Liver (tissue), 9 donors: Measurements from ENCODE around the gene HOXD4. TPM values are rescaled to one million over a fixed set of nuclear protein-coding genes. Genes with fewer than 3 reads are reported as not detected.
A peak's percentile ranks its signal among the peaks of the same experiment; 100 is the strongest.

Experiments
- DNase-seq: peaks from one replicate; pipeline ENCODE4 v3.0.0-alpha.2; 2017; ENCODE audit warnings: low spot score
- H3K27ac ChIP-seq, 2 donors: one replicate each; pipeline ENCODE4 v1.7.0; 2013; ENCODE audit warnings: inconsistent platforms in 2 of 2, low read length in 2 of 2, control low read depth in 1 of 2, low read depth in 1 of 2, mild to moderate bottlenecking in 1 of 2
- H3K27me3 ChIP-seq, 4 donors: one replicate each; pipeline versions ENCODE4 v1.6.1 to v1.7.0; 2013; ENCODE audit warnings: low read length in 3 of 4, inconsistent platforms in 1 of 4, mild to moderate bottlenecking in 1 of 4, moderate library complexity in 1 of 4; ENCODE audit not compliant: control insufficient read depth in 4 of 4, insufficient read depth in 4 of 4
- H3K36me3 ChIP-seq, 4 donors: one replicate each; pipeline versions ENCODE4 v1.6.1 to v1.7.0; 2013; ENCODE audit warnings: low read length in 3 of 4, mild to moderate bottlenecking in 3 of 4, low read depth in 1 of 4, moderate library complexity in 1 of 4; ENCODE audit not compliant: control insufficient read depth in 4 of 4, insufficient read depth in 3 of 4
- H3K4me1 ChIP-seq, 4 donors: one replicate each; pipeline versions ENCODE4 v1.6.1 to v1.7.0; 2013; ENCODE audit warnings: low read length in 3 of 4, mild to moderate bottlenecking in 3 of 4, moderate library complexity in 1 of 4; ENCODE audit not compliant: control insufficient read depth in 4 of 4, insufficient read depth in 4 of 4
- H3K4me3 ChIP-seq, 3 donors: one replicate each; pipeline versions ENCODE4 v1.6.1 to v1.7.0; 2013; ENCODE audit warnings: low read length in 3 of 3, control low read depth in 1 of 3, low read depth in 1 of 3, mild to moderate bottlenecking in 1 of 3
- H3K9ac ChIP-seq, 2 donors: one replicate each; pipeline ENCODE4 v1.7.0; 2013; ENCODE audit warnings: low read length in 2 of 2, mild to moderate bottlenecking in 2 of 2, moderate library complexity in 2 of 2, control low read depth in 1 of 2, low read depth in 1 of 2
- H3K9me3 ChIP-seq, 4 donors: one replicate each; pipeline versions ENCODE4 v1.6.1 to v1.7.0; 2013; ENCODE audit warnings: low read length in 3 of 4; ENCODE audit not compliant: control insufficient read depth in 4 of 4
- FOXA1 ChIP-seq: IDR thresholded peaks from 2 replicates; pipeline ENCODE4 v1.6.1; 2016; ENCODE audit warnings: antibody characterized with exemption
- FOXA2 ChIP-seq: IDR thresholded peaks from 2 replicates; pipeline ENCODE4 v1.6.1; 2016; ENCODE audit warnings: antibody characterized with exemption
- GABPA ChIP-seq, 2 donors: IDR thresholded peaks in 1 of 2; conservative IDR thresholded peaks in 1 of 2; 2 replicates each; pipeline ENCODE4 v1.6.1; 2016; ENCODE audit warnings: antibody characterized with exemption in 2 of 2, mild to moderate bottlenecking in 1 of 2, moderate library complexity in 1 of 2
- HNF4A ChIP-seq, 2 donors: conservative IDR thresholded peaks; 2 replicates each; pipeline ENCODE4 v1.6.1; 2016; ENCODE audit warnings: antibody characterized with exemption in 2 of 2, mild to moderate bottlenecking in 2 of 2
- HNF4G ChIP-seq: IDR thresholded peaks from 2 replicates; pipeline ENCODE4 v1.6.1; 2016; ENCODE audit warnings: antibody characterized with exemption
- JUND ChIP-seq, 2 donors: IDR thresholded peaks; 2 replicates each; pipeline ENCODE4 v1.6.1; 2016; ENCODE audit warnings: antibody characterized with exemption in 2 of 2
- NR2F2 ChIP-seq: IDR thresholded peaks from 2 replicates; pipeline ENCODE4 v1.6.1; 2016; ENCODE audit warnings: antibody characterized with exemption
- RAD21 ChIP-seq, 2 donors: IDR thresholded peaks; 2 replicates each; pipeline ENCODE4 v1.6.1; 2016; ENCODE audit warnings: antibody characterized with exemption in 2 of 2, mild to moderate bottlenecking in 2 of 2
- RXRA ChIP-seq, 2 donors: IDR thresholded peaks; 2 replicates each; pipeline ENCODE4 v1.6.1; 2017 to 2018; ENCODE audit warnings: antibody characterized with exemption in 2 of 2, mild to moderate bottlenecking in 1 of 2
- SP1 ChIP-seq: IDR thresholded peaks from 2 replicates; pipeline ENCODE4 v1.6.1; 2018; ENCODE audit warnings: antibody characterized with exemption, mild to moderate bottlenecking
- TAF1 ChIP-seq: conservative IDR thresholded peaks from 2 replicates; pipeline ENCODE4 v1.6.1; 2016; ENCODE audit warnings: antibody characterized with exemption, mild to moderate bottlenecking
- YY1 ChIP-seq: IDR thresholded peaks from 2 replicates; pipeline ENCODE4 v1.6.1; 2016; ENCODE audit warnings: antibody characterized with exemption, mild to moderate bottlenecking
- WGBS: extraction: QIAGEN DNeasy Blood & Tissue Kit; methylation state at CpG from one replicate; pipeline ENCODE4 v1.1.7; 2013; 5-methylcytosine and 5-hydroxymethylcytosine counted together
- polyA plus RNA-seq, 2 donors: library from polyadenylated mRNA; stranded (reverse) in 1 of 2; unstranded in 1 of 2; fragments of 200-250 nt in 1 of 2; fragments of >200 nt in 1 of 2; fragmentation: Nextera tagmentation in 1 of 2; extraction: Ambion mirVana in 1 of 2; gene quantifications; one replicate each; pipeline versions ENCODE4 v1.2.1 to v1.2.3, GENCODE V29; 2013 to 2015
- total RNA-seq, 2 donors: library from RNA; depleted of rRNA; stranded (reverse); fragments of >200 nt; gene quantifications; one replicate each; pipeline ENCODE4 v1.2.3, GENCODE V29; 2014
- TF ChIP-seq, protein P1 (sequence below): IDR thresholded peaks from 2 replicates; pipeline ENCODE4 v1.6.1; 2016; ENCODE audit warnings: antibody characterized with exemption, mild to moderate bottlenecking
- TF ChIP-seq, protein P2 (sequence below): IDR thresholded peaks from 2 replicates; pipeline ENCODE4 v1.6.1; 2016; ENCODE audit warnings: antibody characterized with exemption
- TF ChIP-seq, protein P3 (sequence below): IDR thresholded peaks from 2 replicates; pipeline ENCODE4 v1.6.1; 2016; ENCODE audit warnings: antibody characterized with exemption
- donor health status: healthy.
- donor health status: healthy.
- donor health status: healthy.
- donor health status: healthy.
- donor health status: healthy.

Gene HOXD4
- total and polyA plus RNA-seq, 4 donors: not detected

DNA sequence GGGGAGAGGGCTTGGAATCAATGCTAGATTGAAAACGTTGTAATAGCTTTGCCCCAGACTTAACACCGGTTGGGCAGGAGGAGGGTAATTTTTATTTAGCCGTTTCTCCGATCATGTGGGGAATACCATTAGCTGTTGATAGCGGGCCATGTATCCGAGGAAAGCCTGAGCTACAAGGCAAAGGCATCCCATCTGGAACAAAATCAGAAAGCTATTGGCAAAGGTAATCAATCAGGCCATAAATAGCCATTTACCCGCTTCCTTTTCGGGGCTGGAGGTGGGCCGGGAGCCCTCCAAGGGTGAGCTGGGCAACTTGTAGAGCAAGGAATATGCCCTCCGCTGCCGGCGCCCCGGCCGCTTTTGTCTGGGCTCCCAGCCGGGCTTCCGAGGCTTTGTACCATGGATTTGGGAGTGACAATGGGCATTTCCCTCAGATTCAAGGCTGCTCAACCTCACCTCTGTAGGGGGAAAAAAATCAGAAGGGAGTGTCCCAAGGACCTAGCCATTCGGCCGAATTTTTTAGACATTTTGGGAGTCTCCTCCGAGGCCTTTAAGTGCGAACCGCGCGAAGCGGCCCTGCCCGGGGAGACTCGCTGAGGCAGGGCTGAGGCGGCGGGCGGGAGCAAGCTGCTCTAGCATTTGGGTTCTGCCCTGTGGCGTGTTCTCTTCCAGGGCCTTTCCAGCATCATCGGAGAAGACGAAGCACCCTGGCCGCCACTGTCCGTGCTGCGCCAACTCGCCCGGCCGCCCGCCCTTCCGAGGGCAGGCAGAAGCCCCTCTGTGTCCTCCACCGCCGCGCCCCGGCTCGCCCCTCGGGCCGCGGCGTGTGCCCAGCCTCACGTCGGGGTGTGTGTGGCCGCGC is 29.9 kb upstream of the HOXD4 start (continued):
- TF ChIP-seq, protein P1, sequence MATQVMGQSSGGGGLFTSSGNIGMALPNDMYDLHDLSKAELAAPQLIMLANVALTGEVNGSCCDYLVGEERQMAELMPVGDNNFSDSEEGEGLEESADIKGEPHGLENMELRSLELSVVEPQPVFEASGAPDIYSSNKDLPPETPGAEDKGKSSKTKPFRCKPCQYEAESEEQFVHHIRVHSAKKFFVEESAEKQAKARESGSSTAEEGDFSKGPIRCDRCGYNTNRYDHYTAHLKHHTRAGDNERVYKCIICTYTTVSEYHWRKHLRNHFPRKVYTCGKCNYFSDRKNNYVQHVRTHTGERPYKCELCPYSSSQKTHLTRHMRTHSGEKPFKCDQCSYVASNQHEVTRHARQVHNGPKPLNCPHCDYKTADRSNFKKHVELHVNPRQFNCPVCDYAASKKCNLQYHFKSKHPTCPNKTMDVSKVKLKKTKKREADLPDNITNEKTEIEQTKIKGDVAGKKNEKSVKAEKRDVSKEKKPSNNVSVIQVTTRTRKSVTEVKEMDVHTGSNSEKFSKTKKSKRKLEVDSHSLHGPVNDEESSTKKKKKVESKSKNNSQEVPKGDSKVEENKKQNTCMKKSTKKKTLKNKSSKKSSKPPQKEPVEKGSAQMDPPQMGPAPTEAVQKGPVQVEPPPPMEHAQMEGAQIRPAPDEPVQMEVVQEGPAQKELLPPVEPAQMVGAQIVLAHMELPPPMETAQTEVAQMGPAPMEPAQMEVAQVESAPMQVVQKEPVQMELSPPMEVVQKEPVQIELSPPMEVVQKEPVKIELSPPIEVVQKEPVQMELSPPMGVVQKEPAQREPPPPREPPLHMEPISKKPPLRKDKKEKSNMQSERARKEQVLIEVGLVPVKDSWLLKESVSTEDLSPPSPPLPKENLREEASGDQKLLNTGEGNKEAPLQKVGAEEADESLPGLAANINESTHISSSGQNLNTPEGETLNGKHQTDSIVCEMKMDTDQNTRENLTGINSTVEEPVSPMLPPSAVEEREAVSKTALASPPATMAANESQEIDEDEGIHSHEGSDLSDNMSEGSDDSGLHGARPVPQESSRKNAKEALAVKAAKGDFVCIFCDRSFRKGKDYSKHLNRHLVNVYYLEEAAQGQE: no peak
- no peak for TF ChIP-seq HNF4A (conservative IDR thresholded peaks at IDR 0.05)
- TF ChIP-seq TAF1: no peak
- no peak for TF ChIP-seq RAD21 (IDR thresholded peaks at IDR 0.05)
- TF ChIP-seq YY1: no peak
- TF ChIP-seq NR2F2: no peak
- TF ChIP-seq, protein P2, sequence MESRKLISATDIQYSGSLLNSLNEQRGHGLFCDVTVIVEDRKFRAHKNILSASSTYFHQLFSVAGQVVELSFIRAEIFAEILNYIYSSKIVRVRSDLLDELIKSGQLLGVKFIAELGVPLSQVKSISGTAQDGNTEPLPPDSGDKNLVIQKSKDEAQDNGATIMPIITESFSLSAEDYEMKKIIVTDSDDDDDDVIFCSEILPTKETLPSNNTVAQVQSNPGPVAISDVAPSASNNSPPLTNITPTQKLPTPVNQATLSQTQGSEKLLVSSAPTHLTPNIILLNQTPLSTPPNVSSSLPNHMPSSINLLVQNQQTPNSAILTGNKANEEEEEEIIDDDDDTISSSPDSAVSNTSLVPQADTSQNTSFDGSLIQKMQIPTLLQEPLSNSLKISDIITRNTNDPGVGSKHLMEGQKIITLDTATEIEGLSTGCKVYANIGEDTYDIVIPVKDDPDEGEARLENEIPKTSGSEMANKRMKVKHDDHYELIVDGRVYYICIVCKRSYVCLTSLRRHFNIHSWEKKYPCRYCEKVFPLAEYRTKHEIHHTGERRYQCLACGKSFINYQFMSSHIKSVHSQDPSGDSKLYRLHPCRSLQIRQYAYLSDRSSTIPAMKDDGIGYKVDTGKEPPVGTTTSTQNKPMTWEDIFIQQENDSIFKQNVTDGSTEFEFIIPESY: no peak

DNA sequence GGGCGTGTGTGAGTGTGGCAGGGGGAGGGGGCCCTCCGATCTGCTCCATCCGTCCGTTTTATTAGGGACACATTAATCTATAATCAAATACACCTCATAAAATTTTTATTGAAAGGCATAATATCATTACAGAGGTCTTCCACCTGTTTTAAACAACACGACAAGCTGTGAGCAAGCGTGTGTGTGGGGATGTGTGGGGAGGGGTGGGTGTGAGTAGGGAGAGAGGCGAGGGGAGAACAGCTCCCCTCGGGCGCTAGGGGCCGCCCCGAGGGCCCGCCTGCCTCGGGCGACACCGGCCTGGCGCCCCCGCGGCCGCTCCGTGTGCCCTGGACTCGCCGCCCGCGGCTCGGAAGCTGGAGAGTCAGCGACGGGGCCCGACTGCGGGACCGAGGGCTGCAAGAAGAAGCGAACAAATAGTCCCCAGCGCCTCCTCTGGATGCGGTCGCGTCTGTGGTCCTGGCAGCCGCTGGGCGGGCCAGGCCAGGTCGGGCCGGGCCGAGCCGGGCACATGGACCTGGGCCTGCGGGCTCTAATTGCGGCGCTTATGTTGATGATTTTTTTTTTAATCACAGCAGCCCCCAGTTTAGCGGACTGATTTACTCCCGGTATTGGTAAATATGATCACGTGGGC is 29.2 kb upstream of the HOXD4 start:
- peaks cover 20 to 54% (median 30%) of the 10 kb centered on the region in 4 donors for H3K27me3 ChIP-seq
- DNase-seq: no peak
- no peaks in the 10 kb centered on the region for H3K36me3 ChIP-seq
- peaks cover 4 to 10% (median 9%) of the 10 kb centered on the region in 4 donors for H3K4me1 ChIP-seq
- no peak overlapping the region for H3K27ac ChIP-seq
- TF ChIP-seq, protein P2: no peak
- TF ChIP-seq FOXA1 (no peak), HNF4A (conservative IDR thresholded peaks at IDR 0.05) (no peak), HNF4G (no peak), NR2F2 (no peak), SP1 (no peak), JUND (IDR thresholded peaks at IDR 0.05) (no peak), YY1 (no peak), FOXA2 (no peak), GABPA (IDR thresholded peaks at IDR 0.05 in 1 of 2, conservative IDR thresholded peaks at IDR 0.05 in 1 of 2) (no peak), RXRA (IDR thresholded peaks at IDR 0.05) (no peak), RAD21 (IDR thresholded peaks at IDR 0.05) (no peak)
- TF ChIP-seq, protein P1: no peak
- TF ChIP-seq, protein P3, sequence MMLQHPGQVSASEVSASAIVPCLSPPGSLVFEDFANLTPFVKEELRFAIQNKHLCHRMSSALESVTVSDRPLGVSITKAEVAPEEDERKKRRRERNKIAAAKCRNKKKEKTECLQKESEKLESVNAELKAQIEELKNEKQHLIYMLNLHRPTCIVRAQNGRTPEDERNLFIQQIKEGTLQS: no peak
- no peak overlapping the region for H3K9ac ChIP-seq
- peaks cover 0 to 7% (median 0%) of the 10 kb centered on the region in 4 donors for H3K9me3 ChIP-seq
- WGBS: 8% methylated on average over 47 of the region's 47 CpGs
- peak overlapping the region in 1 of 3 donors; percentile 47 for H3K4me3 ChIP-seq
